ENCODE measurements around the gene ENAH. TPM values are rescaled to one million over a fixed set of nuclear protein-coding genes. Genes with fewer than 3 reads are reported as not detected.

The ENAH gene
- total and polyA plus RNA-seq, 9 of the 15 experiments (the other 6 are each of a cell fraction or from before 2014, with no cell fraction given): 0.03 to 1.2 (median 0.15) TPM

DNA sequence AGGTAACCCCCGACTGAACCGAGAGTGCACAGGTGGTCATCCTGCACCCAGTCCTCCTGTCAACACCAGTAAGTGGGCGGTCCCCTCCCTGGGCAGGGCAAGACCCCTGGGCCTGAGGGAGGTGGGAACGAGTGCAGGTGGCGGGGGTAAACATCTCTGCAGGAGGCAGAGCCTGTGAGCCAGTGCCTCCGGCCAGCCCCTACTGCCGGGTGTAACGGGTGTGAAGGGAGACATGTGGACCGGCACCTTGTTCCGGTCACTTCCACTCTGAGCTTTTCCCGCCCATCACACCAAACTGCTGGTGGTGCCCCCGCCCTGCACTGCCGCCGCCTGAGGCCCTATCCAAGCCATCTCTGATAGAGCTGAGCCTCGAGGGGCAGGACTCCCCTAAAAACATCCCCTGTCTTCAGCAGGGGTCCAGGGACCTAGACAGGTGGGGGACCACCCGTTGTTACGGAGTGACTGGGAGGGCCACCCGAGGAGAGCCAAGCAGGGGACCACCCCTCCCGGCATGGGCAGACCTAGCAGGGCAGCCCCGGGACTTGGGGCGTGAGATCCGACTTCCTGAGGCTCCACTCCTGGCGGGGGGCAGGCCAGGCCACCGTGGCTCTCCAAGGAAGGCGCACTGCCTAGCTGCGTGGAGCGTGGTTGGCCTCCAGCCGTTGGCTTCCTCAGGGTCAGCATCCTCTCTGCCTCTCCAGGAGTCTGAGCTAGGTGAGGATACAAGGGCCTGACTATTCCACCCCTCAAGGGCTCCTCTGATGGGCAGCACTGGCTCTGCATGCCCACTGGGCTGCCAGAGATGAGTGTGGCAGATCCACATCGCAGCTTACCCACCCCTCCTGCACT, 181.2 kb downstream of the ENAH start:
- Histone ChIP-seq H3K9me3 (replicated peaks; ENCODE audit: control insufficient read depth, insufficient read depth, low read depth, low read length) (no peaks in the 10 kb centered on the region), H4K20me1 (replicated peaks; ENCODE audit: control insufficient read depth, insufficient read depth, low read length) (no peaks in the 10 kb centered on the region), H3K27me3 (ENCODE audit: control insufficient read depth in 2 of 2, insufficient read depth in 2 of 2, low read length in 2 of 2) (peaks cover 0 to 7% of the 10 kb centered on the region in 2 experiments; a peak in 2 of 5 replicates), H3K9ac (ENCODE audit: insufficient read depth in 1 of 2, low read depth in 2 of 2, low read length in 2 of 2) (peak overlapping the region in 1 of 2 experiments; percentile 43; a peak in 1 of 4 replicates), H3K79me2 (ENCODE audit: control insufficient read depth, insufficient read depth, low read length) (no peaks in the 10 kb centered on the region), H3K36me3 (ENCODE audit: control insufficient read depth, insufficient read depth, low read length) (no peaks in the 10 kb centered on the region), H2AFZ (ENCODE audit: low read depth, low read length) (no peak overlapping the region), H3K4me2 (ENCODE audit: insufficient read depth, low read length) (no peak overlapping the region), H3K9me1 (ENCODE audit: control insufficient read depth, insufficient read depth, low read length) (no peaks in the 10 kb centered on the region), H3K27ac (ENCODE audit: extremely low read depth, low read depth, low read length) (no peak overlapping the region), H3K4me1 (replicated peaks in 1 of 2; ENCODE audit: control insufficient read depth in 2 of 2, insufficient read depth in 2 of 2, low read length in 2 of 2) (peaks cover 8 to 25% of the 10 kb centered on the region in 2 experiments; a peak in 3 of 5 replicates), H3K4me3 (no peak overlapping the region)
- WGBS (ENCODE audit: insufficient coverage, low coverage, missing lambda C conversion rate): 42% methylated on average over 28 of the region's 29 CpGs
- no peak for ATAC-seq
- no peak for FAIRE-seq
- TF ChIP-seq, protein P1, sequence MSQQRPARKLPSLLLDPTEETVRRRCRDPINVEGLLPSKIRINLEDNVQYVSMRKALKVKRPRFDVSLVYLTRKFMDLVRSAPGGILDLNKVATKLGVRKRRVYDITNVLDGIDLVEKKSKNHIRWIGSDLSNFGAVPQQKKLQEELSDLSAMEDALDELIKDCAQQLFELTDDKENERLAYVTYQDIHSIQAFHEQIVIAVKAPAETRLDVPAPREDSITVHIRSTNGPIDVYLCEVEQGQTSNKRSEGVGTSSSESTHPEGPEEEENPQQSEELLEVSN (IDR thresholded peaks at IDR 0.05; ENCODE audit: borderline replicate concordance in 1 of 2, extremely low read depth in 1 of 2, insufficient read depth in 1 of 2, insufficient read length in 1 of 2, low read depth in 1 of 2, low read length in 1 of 2, poor library complexity in 1 of 2, severe bottlenecking in 1 of 2): peak; percentile 35 to 39
- TF ChIP-seq SREBF2 (CRISPR knock-in tag; IDR thresholded peaks at IDR 0.05): no peak
- TF ChIP-seq RUNX1 (IDR thresholded peaks at IDR 0.05; ENCODE audit: low read depth): no peak
- no peak for TF ChIP-seq NR2C2 (CRISPR knock-in tag; IDR thresholded peaks at IDR 0.05)
- no peak for TF ChIP-seq NR2C2 (tag; IDR thresholded peaks at IDR 0.05)
- no peak for TF ChIP-seq ETV5 (CRISPR knock-in tag; IDR thresholded peaks at IDR 0.05; ENCODE audit: low read depth)
- no peak for TF ChIP-seq PPARD (CRISPR knock-in tag; IDR thresholded peaks at IDR 0.05)
- no peak for TF ChIP-seq ZNF224 (CRISPR knock-in tag; IDR thresholded peaks at IDR 0.05)
- TF ChIP-seq, protein P2, sequence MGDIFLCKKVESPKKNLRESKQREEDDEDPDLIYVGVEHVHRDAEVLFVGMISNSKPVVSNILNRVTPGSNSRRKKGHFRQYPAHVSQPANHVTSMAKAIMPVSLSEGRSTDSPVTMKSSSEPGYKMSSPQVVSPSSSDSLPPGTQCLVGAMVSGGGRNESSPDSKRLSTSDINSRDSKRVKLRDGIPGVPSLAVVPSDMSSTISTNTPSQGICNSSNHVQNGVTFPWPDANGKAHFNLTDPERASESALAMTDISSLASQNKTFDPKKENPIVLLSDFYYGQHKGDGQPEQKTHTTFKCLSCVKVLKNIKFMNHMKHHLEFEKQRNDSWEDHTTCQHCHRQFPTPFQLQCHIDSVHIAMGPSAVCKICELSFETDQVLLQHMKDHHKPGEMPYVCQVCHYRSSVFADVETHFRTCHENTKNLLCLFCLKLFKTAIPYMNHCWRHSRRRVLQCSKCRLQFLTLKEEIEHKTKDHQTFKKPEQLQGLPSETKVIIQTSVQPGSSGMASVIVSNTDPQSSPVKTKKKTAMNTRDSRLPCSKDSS (IDR thresholded peaks at IDR 0.05; ENCODE audit: low read depth, partially characterized antibody): no peak
- TF ChIP-seq, protein P3, sequence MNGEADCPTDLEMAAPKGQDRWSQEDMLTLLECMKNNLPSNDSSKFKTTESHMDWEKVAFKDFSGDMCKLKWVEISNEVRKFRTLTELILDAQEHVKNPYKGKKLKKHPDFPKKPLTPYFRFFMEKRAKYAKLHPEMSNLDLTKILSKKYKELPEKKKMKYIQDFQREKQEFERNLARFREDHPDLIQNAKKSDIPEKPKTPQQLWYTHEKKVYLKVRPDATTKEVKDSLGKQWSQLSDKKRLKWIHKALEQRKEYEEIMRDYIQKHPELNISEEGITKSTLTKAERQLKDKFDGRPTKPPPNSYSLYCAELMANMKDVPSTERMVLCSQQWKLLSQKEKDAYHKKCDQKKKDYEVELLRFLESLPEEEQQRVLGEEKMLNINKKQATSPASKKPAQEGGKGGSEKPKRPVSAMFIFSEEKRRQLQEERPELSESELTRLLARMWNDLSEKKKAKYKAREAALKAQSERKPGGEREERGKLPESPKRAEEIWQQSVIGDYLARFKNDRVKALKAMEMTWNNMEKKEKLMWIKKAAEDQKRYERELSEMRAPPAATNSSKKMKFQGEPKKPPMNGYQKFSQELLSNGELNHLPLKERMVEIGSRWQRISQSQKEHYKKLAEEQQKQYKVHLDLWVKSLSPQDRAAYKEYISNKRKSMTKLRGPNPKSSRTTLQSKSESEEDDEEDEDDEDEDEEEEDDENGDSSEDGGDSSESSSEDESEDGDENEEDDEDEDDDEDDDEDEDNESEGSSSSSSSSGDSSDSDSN (IDR thresholded peaks at IDR 0.05; ENCODE audit: borderline replicate concordance in 1 of 2, low read depth in 2 of 2, low read length in 2 of 2): no peak
- DNase-seq (ENCODE audit: extremely low read depth in 1 of 4, low spot score in 3 of 4): no peak
- in situ Hi-C loops (cut with MboI) (loop anchor here (10.0 kb wide), 3 partner anchors 373 to 723 kb away; no protein-coding TSS in a partner anchor), intact Hi-C loops (cut with micrococcal nuclease) (no loop called here)
- ChIA-PET CTCF (ENCODE audit: low intra/inter-chr PET ratio) (interaction anchor here (0.6 to 1.1 kb wide), 2 partner anchors 179 to 504 kb away, joined by 3 to 5 read pairs; no protein-coding TSS in a partner anchor), POLR2A (interaction anchor here (0.6 to 1.4 kb wide), 5 partner anchors 10 to 301 kb away, joined by 3 to 4 read pairs (median 3); no protein-coding TSS in a partner anchor)
- no TSS peak for BruUV-seq (replicated peaks)
